Loucy (cell line): ENCODE data around the gene POLD1.

Source experiments
- H2AFZ ChIP-seq: fragments of 200-600 bp; sonication (generic); 2 replicates; pipeline ENCODE4 v1.6.0; 2016; ENCODE audit warnings: antibody characterized with exemption, mild to moderate bottlenecking, low read length, moderate library complexity
- H3F3A ChIP-seq: fragments of 200-600 bp; 2 replicates; pipeline ENCODE4 v1.6.0; 2016; ENCODE audit warnings: antibody characterized with exemption, low read depth, mild to moderate bottlenecking
- H3K27me3 ChIP-seq: fragments of 200-600 bp; sonication (generic); 2 replicates; pipeline ENCODE4 v1.6.1; 2014; ENCODE audit warnings: low read length, mild to moderate bottlenecking; ENCODE audit not compliant: insufficient read depth, poor library complexity, severe bottlenecking
- H3K36me3 ChIP-seq: fragments of 200-600 bp; sonication (generic); 2 replicates; pipeline ENCODE4 v1.6.1; 2016; ENCODE audit warnings: low read length; ENCODE audit not compliant: insufficient read depth
- H3K4me1 ChIP-seq: fragments of 200-600 bp; sonication (generic); 2 replicates; pipeline ENCODE4 v1.5.1; 2014; ENCODE audit warnings: low read length, mild to moderate bottlenecking; ENCODE audit not compliant: insufficient read depth, poor library complexity, severe bottlenecking
- H3K4me2 ChIP-seq: fragments of 200-600 bp; sonication (generic); 2 replicates; pipeline ENCODE4 v1.6.0; 2014; ENCODE audit warnings: antibody characterized with exemption, low read length, low read depth, mild to moderate bottlenecking; ENCODE audit not compliant: poor library complexity, severe bottlenecking
- H3K4me3 ChIP-seq: fragments of 200-600 bp; sonication (generic); 2 replicates; pipeline ENCODE4 v1.5.1; 2014; ENCODE audit warnings: low read length, mild to moderate bottlenecking, mixed read lengths; ENCODE audit not compliant: poor library complexity, severe bottlenecking
- H3K79me2 ChIP-seq: fragments of 200-600 bp; sonication (generic); 2 replicates; pipeline ENCODE4 v1.6.1; 2014; ENCODE audit warnings: low read length; ENCODE audit not compliant: insufficient read depth
- H3K9ac ChIP-seq: fragments of 200-600 bp; sonication (generic); 2 replicates; pipeline ENCODE4 v1.6.0; 2014; ENCODE audit warnings: mild to moderate bottlenecking, low read depth, low read length, moderate library complexity; ENCODE audit not compliant: poor library complexity, severe bottlenecking
- H3K9me2 ChIP-seq: fragments of 200-600 bp; sonication (generic); replicated peaks from 2 replicates; pipeline ENCODE4 v1.6.1; 2016; ENCODE audit warnings: low read depth, low read length, mixed read lengths
- H3K9me3 ChIP-seq: fragments of 200-600 bp; sonication (generic); 2 replicates; pipeline ENCODE4 v1.6.1; 2014; ENCODE audit warnings: mild to moderate bottlenecking, antibody characterized with exemption, low read length, low read depth; ENCODE audit not compliant: insufficient read depth
- H4K20me1 ChIP-seq: fragments of 200-600 bp; sonication (generic); 2 replicates; pipeline ENCODE4 v1.6.0; 2014; ENCODE audit warnings: antibody characterized with exemption, low read length, mild to moderate bottlenecking; ENCODE audit not compliant: insufficient read depth, poor library complexity, severe bottlenecking
- EZH2phosphoT487 ChIP-seq: fragments of 200-600 bp; IDR thresholded peaks from 2 replicates; pipeline ENCODE4 v1.6.1; 2018; ENCODE audit warnings: antibody characterized with exemption, mild to moderate bottlenecking, moderate library complexity, borderline replicate concordance
- TF ChIP-seq, protein P1 (sequence below): fragments of 200-600 bp; sonication (generic); conservative IDR thresholded peaks from 2 replicates; pipeline ENCODE4 v1.5.1; 2014; ENCODE audit warnings: mild to moderate bottlenecking, antibody characterized with exemption, low read length

POLD1 gene

GRCh38 chr19:50432221-50433028 is 48.3 kb downstream of the POLD1 start, which contains the start of gene MYBPC2:
MYBPC2 (plus strand) TSS chr19:50432892; CDS start chr19:50432954, 62 bp downstream.
- Histone ChIP-seq H3F3A (no peaks in the 10 kb centered on the region), H3K36me3 (no peaks in the 10 kb centered on the region), H3K9me2 (no peaks in the 10 kb centered on the region), H3K4me3 (peak within 1 kb of the TSS; percentile 70), H3K4me1 (peaks cover 4% of the 10 kb centered on the region), H3K4me2 (peak within 1 kb of the TSS; percentile 74), H3K27me3 (no peaks in the 10 kb centered on the region), H3K9me3 (no peaks in the 10 kb centered on the region), H4K20me1 (no peaks in the 10 kb centered on the region), H2AFZ (peak within 1 kb of the TSS; percentile 82), H3K9ac (peak within 1 kb of the TSS; percentile 56), H3K79me2 (no peaks in the 10 kb centered on the region)
- TF ChIP-seq EZH2phosphoT487: no peak
- TF ChIP-seq, protein P1, sequence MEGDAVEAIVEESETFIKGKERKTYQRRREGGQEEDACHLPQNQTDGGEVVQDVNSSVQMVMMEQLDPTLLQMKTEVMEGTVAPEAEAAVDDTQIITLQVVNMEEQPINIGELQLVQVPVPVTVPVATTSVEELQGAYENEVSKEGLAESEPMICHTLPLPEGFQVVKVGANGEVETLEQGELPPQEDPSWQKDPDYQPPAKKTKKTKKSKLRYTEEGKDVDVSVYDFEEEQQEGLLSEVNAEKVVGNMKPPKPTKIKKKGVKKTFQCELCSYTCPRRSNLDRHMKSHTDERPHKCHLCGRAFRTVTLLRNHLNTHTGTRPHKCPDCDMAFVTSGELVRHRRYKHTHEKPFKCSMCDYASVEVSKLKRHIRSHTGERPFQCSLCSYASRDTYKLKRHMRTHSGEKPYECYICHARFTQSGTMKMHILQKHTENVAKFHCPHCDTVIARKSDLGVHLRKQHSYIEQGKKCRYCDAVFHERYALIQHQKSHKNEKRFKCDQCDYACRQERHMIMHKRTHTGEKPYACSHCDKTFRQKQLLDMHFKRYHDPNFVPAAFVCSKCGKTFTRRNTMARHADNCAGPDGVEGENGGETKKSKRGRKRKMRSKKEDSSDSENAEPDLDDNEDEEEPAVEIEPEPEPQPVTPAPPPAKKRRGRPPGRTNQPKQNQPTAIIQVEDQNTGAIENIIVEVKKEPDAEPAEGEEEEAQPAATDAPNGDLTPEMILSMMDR: no peak

DNA sequence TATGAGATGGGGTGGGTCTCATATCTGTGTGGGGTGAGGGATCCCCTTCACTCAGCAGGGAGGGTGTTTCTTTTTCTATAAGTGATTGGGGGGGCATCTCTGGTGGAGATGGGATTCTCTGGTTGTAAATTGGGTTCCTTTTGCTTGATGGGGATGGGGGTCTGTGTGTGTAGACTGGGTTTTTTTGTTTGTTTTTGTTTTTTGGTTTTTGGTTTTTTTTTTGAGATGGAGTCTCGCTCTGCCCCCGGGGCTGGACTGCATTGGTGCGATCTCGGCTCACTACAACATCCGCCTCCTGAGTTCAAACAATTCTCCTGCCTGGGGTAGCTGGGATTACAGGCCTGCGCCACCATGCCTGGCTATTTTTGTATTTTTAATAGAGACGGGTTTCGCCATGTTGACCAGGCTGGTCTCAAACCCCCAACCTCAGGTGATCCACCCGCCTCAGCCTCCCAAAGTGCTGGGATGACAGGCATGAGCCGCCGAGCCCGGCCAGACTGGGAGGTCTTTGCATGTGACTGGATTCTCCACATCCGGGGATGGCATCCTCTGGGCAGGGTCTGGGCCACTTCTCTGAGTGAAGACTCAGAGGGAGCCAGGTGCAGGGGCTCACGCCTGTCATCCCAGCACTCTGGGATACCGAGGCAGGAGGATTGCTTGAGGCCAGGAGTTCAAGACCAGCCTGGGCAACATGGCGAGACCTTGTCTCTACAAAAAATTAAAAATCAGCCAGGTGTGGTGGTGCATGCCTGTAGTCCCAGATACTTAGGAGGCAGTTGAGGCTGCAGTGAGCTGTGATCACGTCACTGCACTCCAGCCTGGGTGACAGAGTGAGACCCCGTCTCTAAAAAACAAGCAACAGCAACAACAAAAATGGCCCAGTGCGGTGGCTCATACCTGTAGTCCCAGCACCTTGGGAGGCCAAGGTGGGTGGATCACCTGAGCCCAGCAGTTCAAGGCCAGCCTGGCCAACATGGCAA is 49.3 kb downstream of the POLD1 start:
- Histone ChIP-seq H3K9me2 (no peaks in the 10 kb centered on the region), H3K27me3 (no peaks in the 10 kb centered on the region), H3K9me3 (no peaks in the 10 kb centered on the region), H3K36me3 (no peaks in the 10 kb centered on the region), H3K4me3 (no peak overlapping the region), H3K4me2 (no peak overlapping the region), H4K20me1 (no peaks in the 10 kb centered on the region), H3F3A (no peaks in the 10 kb centered on the region), H2AFZ (no peak overlapping the region), H3K9ac (no peak overlapping the region), H3K79me2 (no peaks in the 10 kb centered on the region), H3K4me1 (peaks cover 4% of the 10 kb centered on the region)
- no peak for TF ChIP-seq EZH2phosphoT487
- TF ChIP-seq, protein P1: no peak

- H4K20me1 ChIP-seq: no peaks in the 10 kb centered on the region
- peaks cover 4% of the 10 kb centered on the region for H3K4me1 ChIP-seq
- no peaks in the 10 kb centered on the region for H3K27me3 ChIP-seq
- no peak overlapping the region for H3K4me2 ChIP-seq
- H3K36me3 ChIP-seq: no peaks in the 10 kb centered on the region
- TF ChIP-seq, protein P1: no peak
- TF ChIP-seq EZH2phosphoT487: no peak
- H2AFZ ChIP-seq: no peak overlapping the region
- H3K9me3 ChIP-seq: no peaks in the 10 kb centered on the region
- no peaks in the 10 kb centered on the region for H3F3A ChIP-seq
- no peaks in the 10 kb centered on the region for H3K9me2 ChIP-seq
- H3K79me2 ChIP-seq: no peaks in the 10 kb centered on the region
- H3K4me3 ChIP-seq: no peak overlapping the region
- H3K9ac ChIP-seq: no peak overlapping the region
Observed at GRCh38 chr19:50434525-50434924, 50.4 kb downstream of the POLD1 start.
